Stimulated activated effector memory CD8-positive, alpha-beta T cell treated with anti-CD3 and anti-CD28 coated beads, Interleukin-12 subunit alpha, Interleukin-12 subunit beta, amount 100 ng/mL, for 72 hours (primary cell): Measurements from ENCODE around the gene AMPD2.
"Not testable (repeated sequence)": the region's sequence is repeated elsewhere in the genome, so short reads cannot be mapped to it uniquely, and the experiment has no call there.

Source experiments
- ATAC-seq: fragments of 150-1000 bp; cut with Tn5 transposase; 2 replicates; pipeline ENCODE4 v1.10.0; 2021
- DNase-seq, 2 donors: peaks; one replicate each; pipeline ENCODE4 v3.0.0; 2021 to 2022; ENCODE audit warnings: low spot score in 2 of 2
- H3K27ac Mint-ChIP-seq: one replicate; pipeline ENCODE4 v1.8.0; 2022; ENCODE audit warnings: mild to moderate bottlenecking, mixed read lengths
- H3K36me3 Mint-ChIP-seq: one replicate; pipeline ENCODE4 v1.8.0; 2022; ENCODE audit warnings: mild to moderate bottlenecking, mixed read lengths
- H3K4me1 Mint-ChIP-seq: one replicate; pipeline ENCODE4 v1.8.0; 2022; ENCODE audit warnings: mixed read lengths
- H3K4me3 Mint-ChIP-seq: one replicate; pipeline ENCODE4 v1.8.0; 2022; ENCODE audit warnings: mild to moderate bottlenecking, mixed read lengths
- H3K9me3 Mint-ChIP-seq: one replicate; pipeline ENCODE4 v1.8.0; 2022; ENCODE audit warnings: mixed read lengths

The AMPD2 gene

DNA sequence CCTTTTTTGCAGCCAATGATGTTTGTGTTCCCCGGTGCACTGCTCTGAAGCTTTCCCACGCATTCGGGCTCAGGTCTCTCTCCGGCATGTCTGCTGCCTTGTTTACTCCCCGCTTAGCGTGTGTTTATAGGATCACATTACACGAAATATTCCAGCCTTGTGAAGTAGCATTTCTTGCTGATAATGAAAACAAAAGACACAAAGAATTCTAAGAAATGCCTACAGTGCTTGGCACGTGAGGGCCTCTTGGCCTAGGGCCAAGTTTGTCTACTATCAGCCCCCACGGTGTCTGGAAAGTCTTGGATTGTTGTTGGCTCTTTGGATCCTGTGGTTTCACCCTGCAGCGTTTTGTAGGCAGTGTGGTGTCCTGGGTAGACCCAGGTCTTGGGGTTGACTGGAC, 25.0 kb downstream of the AMPD2 start:
- Mint-ChIP-seq H3K9me3 (no peaks in the 10 kb centered on the region), H3K4me3 (no peak overlapping the region), H3K4me1 (peaks cover 7% of the 10 kb centered on the region), H3K27ac (peak overlapping the region; percentile 40), H3K36me3 (peaks cover 5% of the 10 kb centered on the region)
- no peak for ATAC-seq
- no peak for DNase-seq

DNA sequence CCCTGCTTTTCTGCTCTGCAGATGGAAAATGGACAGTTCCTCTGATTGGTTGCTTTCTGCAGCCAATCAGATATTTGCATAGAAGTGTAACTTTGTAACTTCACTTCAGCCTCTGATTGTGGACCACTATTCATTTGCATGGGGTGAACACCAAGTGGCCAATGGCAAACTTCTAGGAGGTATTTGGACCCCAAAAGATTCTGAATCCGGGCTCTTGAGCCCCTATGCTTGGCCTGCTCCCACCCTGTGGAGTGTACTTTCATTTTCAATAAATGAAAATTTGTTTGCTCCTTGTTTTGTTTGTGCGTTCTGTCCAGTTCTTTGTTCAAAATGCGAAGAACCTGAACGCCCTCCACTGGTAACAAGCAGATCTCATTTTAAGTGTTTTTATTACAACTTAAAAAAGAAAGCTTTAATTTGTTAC, 29.9 kb downstream of the AMPD2 start:
- DNase-seq = peak in 1 of 2 donors; percentile 40
- no peaks in the 10 kb centered on the region for H3K9me3 Mint-ChIP-seq
- no peaks in the 10 kb centered on the region for H3K4me1 Mint-ChIP-seq
- no peaks in the 10 kb centered on the region for H3K36me3 Mint-ChIP-seq
- H3K4me3 Mint-ChIP-seq = no peak overlapping the region
- H3K27ac Mint-ChIP-seq = no peak overlapping the region
- no peak for ATAC-seq

GRCh38 chr1:109650609-109651008, 31.0 kb downstream of the AMPD2 start:
- Mint-ChIP-seq H3K4me3 (no peak overlapping the region), H3K27ac (no peak overlapping the region), H3K4me1 (peaks cover 9% of the 10 kb centered on the region), H3K36me3 (no peaks in the 10 kb centered on the region), H3K9me3 (no peaks in the 10 kb centered on the region)
- DNase-seq = peak in 1 of 2 donors; percentile 8
- no peak for ATAC-seq

GRCh38 chr1:109652402-109652801, 32.8 kb downstream of the AMPD2 start:
- H3K4me1 Mint-ChIP-seq = peaks cover 20% of the 10 kb centered on the region
- H3K4me3 Mint-ChIP-seq = no peak overlapping the region
- H3K36me3 Mint-ChIP-seq = no peaks in the 10 kb centered on the region
- DNase-seq (no peak), ATAC-seq (no peak)
- no peaks in the 10 kb centered on the region for H3K9me3 Mint-ChIP-seq
- H3K27ac Mint-ChIP-seq = no peak overlapping the region

DNA sequence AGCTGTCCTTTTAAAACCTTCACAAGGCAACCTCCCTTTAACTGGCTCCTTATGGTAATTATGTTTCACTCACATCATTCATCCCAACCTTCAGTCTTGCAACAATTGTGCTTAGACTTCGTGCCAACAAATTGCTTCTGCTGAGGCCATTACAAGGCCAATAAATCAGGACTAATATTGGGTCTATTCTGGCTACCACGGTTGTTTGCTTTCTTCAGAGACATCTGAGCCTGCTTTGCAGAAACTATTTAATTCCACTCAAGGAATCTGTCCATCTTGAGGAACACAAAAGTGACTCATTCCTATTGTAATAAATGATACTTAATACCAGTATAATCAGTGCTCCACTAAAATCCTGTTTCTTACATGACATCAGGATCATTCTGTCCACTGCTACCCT, 33.7 kb downstream of the AMPD2 start:
- no peak overlapping the region for H3K4me3 Mint-ChIP-seq
- ATAC-seq = no peak
- no peak for DNase-seq
- H3K36me3 Mint-ChIP-seq = no peaks in the 10 kb centered on the region
- peaks cover 20% of the 10 kb centered on the region for H3K4me1 Mint-ChIP-seq
- H3K9me3 Mint-ChIP-seq = no peaks in the 10 kb centered on the region
- H3K27ac Mint-ChIP-seq = no peak overlapping the region

DNA sequence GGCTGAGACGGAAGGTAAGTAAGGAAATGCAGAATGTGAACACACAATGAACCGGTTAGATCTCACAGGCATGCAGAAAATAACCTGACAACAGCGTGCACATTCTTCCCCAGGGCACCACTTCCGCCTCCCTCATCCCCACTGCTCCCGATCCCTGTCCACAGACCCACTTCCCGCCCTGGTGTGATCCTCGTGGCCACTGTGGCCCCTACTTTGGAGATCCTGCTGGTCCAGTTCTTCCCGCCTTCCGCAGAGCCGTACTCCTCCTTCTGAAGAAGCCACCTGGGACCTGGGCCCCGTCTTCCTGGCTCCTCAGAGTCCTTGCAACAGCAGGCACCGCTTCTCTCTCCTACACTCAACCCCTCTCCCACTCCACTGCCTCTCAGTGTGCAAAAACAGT, 34.9 kb downstream of the AMPD2 start:
- H3K4me1 Mint-ChIP-seq = peaks cover 20% of the 10 kb centered on the region
- no peaks in the 10 kb centered on the region for H3K36me3 Mint-ChIP-seq
- no peaks in the 10 kb centered on the region for H3K9me3 Mint-ChIP-seq
- ATAC-seq (no peak), DNase-seq (no peak)
- H3K4me3 Mint-ChIP-seq = no peak overlapping the region
- no peak overlapping the region for H3K27ac Mint-ChIP-seq

GRCh38 chr1:109655615-109656519, 36.2 kb downstream of the AMPD2 start, which contains the start of gene GSTM4:
Gene GSTM4 (plus strand): TSS chr1:109656099. CDS start chr1:109656390, 291 bp downstream.
- Mint-ChIP-seq H3K9me3 (no peaks in the 10 kb centered on the region), H3K4me1 (peaks cover 20% of the 10 kb centered on the region), H3K36me3 (no peaks in the 10 kb centered on the region), H3K27ac (peak within 1 kb of the TSS; percentile 91), H3K4me3 (peak within 1 kb of the TSS; percentile 91)
- DNase-seq (peak; percentile 61 to 83), ATAC-seq (peak; percentile 93)

DNA sequence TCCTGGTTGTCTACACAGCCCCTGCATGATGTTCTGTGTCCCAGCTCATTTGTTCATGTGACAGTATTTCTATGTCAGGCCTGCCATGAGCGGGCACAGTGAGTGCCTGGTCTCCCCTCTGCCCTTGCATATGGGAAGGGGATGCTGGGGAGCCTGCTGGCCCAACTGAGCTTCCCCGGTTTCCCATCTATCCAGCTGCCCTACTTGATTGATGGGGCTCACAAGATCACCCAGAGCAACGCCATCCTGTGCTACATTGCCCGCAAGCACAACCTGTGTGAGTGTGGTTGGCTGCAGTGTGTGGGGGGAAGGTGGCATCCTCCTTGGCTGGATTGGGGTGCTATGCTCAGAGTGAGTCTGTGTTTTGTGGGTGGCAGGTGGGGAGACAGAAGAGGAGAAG, 37.8 kb downstream of the AMPD2 start:
- Mint-ChIP-seq H3K27ac (no peak overlapping the region), H3K36me3 (no peaks in the 10 kb centered on the region), H3K4me3 (peak overlapping the region; percentile 91), H3K4me1 (peaks cover 20% of the 10 kb centered on the region), H3K9me3 (no peaks in the 10 kb centered on the region)
- no peak for ATAC-seq
- DNase-seq = peak in 1 of 2 donors; percentile 41

GRCh38 chr1:109657970-109658369, 38.3 kb downstream of the AMPD2 start:
- H3K9me3 Mint-ChIP-seq = no peaks in the 10 kb centered on the region
- DNase-seq (peak in 1 of 2 donors; percentile 33), ATAC-seq (no peak)
- H3K4me1 Mint-ChIP-seq = peaks cover 20% of the 10 kb centered on the region
- H3K4me3 Mint-ChIP-seq = no peak overlapping the region
- no peak overlapping the region for H3K27ac Mint-ChIP-seq
- no peaks in the 10 kb centered on the region for H3K36me3 Mint-ChIP-seq

DNA sequence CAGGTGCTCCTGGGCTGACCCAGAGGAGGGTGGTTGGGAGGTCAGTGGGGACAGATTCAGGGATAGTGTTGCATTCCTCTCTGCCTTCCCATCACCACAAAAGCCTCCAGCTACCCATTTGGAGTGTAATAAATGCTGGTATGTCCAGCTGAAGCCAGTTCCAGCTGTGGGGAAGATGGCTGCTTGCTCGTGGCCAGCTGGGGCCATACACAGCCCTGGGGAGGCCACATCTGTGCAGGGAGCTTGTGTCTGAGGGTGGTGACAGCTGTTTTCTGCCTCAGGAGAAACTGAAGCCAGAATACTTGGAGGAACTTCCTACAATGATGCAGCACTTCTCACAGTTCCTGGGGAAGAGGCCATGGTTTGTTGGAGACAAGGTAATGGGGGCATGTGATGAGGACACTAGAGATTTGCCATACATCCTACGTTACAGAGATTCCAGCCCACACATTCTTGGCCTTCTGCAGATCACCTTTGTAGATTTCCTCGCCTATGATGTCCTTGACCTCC, 39.0 kb downstream of the AMPD2 start:
- DNase-seq (peak in 1 of 2 donors; percentile 38), ATAC-seq (no peak)
- H3K4me1 Mint-ChIP-seq = peaks cover 20% of the 10 kb centered on the region
- no peaks in the 10 kb centered on the region for H3K36me3 Mint-ChIP-seq
- no peak overlapping the region for H3K4me3 Mint-ChIP-seq
- no peaks in the 10 kb centered on the region for H3K9me3 Mint-ChIP-seq
- H3K27ac Mint-ChIP-seq = no peak overlapping the region

DNA sequence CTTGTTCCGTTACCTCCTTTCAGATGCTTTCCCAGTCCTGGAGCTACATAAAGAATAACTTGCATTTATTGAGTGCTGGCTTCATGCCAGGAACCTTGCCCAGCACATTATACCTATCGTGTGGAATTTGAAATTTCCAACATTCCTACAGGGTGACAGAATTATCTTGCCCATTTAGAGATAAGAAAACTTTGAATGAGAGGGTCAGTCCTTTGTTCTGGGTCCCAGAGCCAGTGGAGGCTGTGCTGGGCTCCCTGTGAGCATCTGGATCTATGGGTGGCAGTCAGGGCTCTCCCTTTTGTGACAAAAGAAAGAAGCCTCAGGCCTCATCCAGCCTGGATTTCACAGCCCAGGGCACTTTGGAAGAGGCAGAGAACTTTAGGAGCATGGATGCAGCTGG, 39.5 kb downstream of the AMPD2 start:
- no peak for ATAC-seq
- no peak overlapping the region for H3K27ac Mint-ChIP-seq
- H3K4me1 Mint-ChIP-seq = peaks cover 20% of the 10 kb centered on the region
- no peaks in the 10 kb centered on the region for H3K36me3 Mint-ChIP-seq
- DNase-seq = no peak
- H3K4me3 Mint-ChIP-seq = no peak overlapping the region
- H3K9me3 Mint-ChIP-seq = no peaks in the 10 kb centered on the region

DNA sequence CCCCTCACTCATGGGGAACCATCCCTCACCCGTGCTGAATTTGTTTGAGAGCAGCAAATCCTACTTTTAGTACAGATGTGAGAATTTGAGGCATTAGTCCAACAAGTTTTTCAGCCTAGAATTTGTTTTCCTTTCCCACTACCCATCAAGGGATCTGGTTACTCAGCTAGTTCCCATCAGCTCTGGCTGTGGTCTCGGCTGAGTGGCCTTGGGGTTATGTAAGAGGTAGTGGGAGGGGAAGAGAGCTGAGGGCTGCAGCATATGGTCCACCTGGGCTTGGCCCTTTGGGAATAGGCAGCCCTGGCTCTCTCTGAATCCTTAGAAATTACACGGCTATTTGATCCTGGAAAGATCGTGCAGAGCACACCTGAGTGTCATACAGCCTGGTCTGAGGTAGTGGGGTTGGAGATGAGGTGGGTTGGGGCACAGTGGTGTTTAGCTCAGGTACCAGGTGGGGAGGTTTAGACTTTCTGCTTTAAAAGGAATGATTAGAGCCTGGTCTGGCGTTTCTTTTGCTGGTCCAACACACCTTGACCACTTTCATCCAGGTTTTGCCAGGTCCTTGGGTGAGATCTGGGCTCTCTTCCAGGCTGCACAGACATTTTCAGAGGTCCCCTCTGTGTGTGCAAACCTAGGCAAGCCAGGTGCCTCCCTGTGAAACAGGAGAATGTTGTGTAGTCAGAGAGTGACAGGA, 40.5 kb downstream of the AMPD2 start:
- DNase-seq (peak in 1 of 2 donors; percentile 41), ATAC-seq (no peak)
- Mint-ChIP-seq H3K4me3 (no peak overlapping the region), H3K36me3 (no peaks in the 10 kb centered on the region), H3K27ac (peak overlapping the region; percentile 75), H3K4me1 (peaks cover 14% of the 10 kb centered on the region), H3K9me3 (no peaks in the 10 kb centered on the region)

GRCh38 chr1:109660691-109661026, 41.0 kb downstream of the AMPD2 start:
- not testable (repeated sequence) for DNase-seq, H3K27ac Mint-ChIP-seq, ATAC-seq, H3K36me3 Mint-ChIP-seq, H3K9me3 Mint-ChIP-seq, H3K4me3 Mint-ChIP-seq
- H3K4me1 Mint-ChIP-seq = peaks cover 10% of the 10 kb centered on the region

- DNase-seq (peak in 1 of 2 donors; percentile 32), ATAC-seq (no peak)
- Mint-ChIP-seq H3K36me3 (peaks cover 2% of the 10 kb centered on the region), H3K4me3 (no peak overlapping the region), H3K9me3 (no peaks in the 10 kb centered on the region), H3K4me1 (peaks cover 3% of the 10 kb centered on the region), H3K27ac (peak overlapping the region; percentile 43)
Observed at GRCh38 chr1:109661391-109661790, 41.8 kb downstream of the AMPD2 start.

DNA sequence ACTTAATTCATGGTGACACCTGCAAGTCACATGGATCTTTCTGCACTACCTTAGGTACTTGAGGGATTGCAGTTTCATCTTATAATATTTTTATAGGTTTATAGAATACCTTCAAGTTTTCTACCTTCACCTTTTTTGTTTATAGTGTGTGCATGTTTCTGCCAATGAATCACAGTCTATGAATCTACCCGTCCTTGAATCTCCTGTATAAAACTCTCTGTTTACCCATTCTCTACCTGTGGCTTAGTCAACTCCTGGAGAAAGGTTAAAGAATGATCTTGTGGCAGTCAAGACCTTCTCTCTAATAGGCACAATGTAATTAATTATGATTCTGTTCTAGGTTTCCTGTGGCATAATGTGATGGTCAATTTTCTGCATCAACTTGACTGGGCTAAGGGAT, 45.0 kb downstream of the AMPD2 start:
- H3K36me3 Mint-ChIP-seq = peaks cover 5% of the 10 kb centered on the region
- DNase-seq (no peak), ATAC-seq (no peak)
- H3K4me1 Mint-ChIP-seq = peaks cover 13% of the 10 kb centered on the region
- no peaks in the 10 kb centered on the region for H3K9me3 Mint-ChIP-seq
- H3K4me3 Mint-ChIP-seq = no peak overlapping the region
- no peak overlapping the region for H3K27ac Mint-ChIP-seq
